Cardiac muscle cell (in vitro differentiated cells and primary cell): ENCODE results near the gene PARP1. TPM values are rescaled to one million over a fixed set of nuclear protein-coding genes. Genes with fewer than 3 reads are reported as not detected.

ENCODE experiments used
- DNase-seq, 2 donors: peaks; one replicate each; pipeline versions ENCODE4 v3.0.0 to v3.0.0-alpha.2; 2010 to 2017; ENCODE audit warnings: low read depth in 1 of 2, low spot score in 1 of 2
- H3K27ac ChIP-seq: fragments of 200-600 bp; sonication (generic); 2 replicates; pipeline ENCODE4 v1.5.1; 2016
- H3K27me3 ChIP-seq: fragments of 200-600 bp; sonication (generic); 2 replicates; pipeline ENCODE4 v1.6.0; 2016; ENCODE audit warnings: control low read depth
- H3K36me3 ChIP-seq: fragments of 200-600 bp; sonication (generic); 2 replicates; pipeline ENCODE4 v1.5.1; 2016; ENCODE audit warnings: control low read depth
- H3K4me1 ChIP-seq: fragments of 200-600 bp; sonication (generic); 2 replicates; pipeline ENCODE4 v1.8.1; 2017; ENCODE audit warnings: low read depth, mild to moderate bottlenecking, mixed run types
- H3K4me3 ChIP-seq: fragments of 200-600 bp; sonication (generic); 2 replicates; pipeline ENCODE4 v1.5.1; 2016; ENCODE audit warnings: mild to moderate bottlenecking
- H3K9me3 ChIP-seq: fragments of 200-600 bp; sonication (generic); 2 replicates; pipeline ENCODE4 v1.5.1; 2017; ENCODE audit warnings: low read depth, mild to moderate bottlenecking, control low read depth
- polyA plus RNA-seq: library from polyadenylated mRNA; unstranded; fragments of >200 nt; fragmentation: Nextera tagmentation; extraction: Ambion mirVana; gene quantifications from 2 replicates; pipeline ENCODE4 v1.2.1, GENCODE V29; 2016
- total RNA-seq: library from RNA; depleted of rRNA; stranded (reverse); fragments of >200 nt; gene quantifications from 2 replicates; pipeline ENCODE4 v1.2.3, GENCODE V29; 2016
- TF ChIP-seq, protein P1 (sequence below): IDR thresholded peaks from 2 replicates; pipeline ENCODE4 v1.5.1; 2012; ENCODE audit warnings: low read depth, mild to moderate bottlenecking, low read length

Gene PARP1
- total and polyA plus RNA-seq, 2 experiments from 2014 or later: 192 to 373 TPM

- no peaks in the 10 kb centered on the region for H3K9me3 ChIP-seq
- H3K4me1 ChIP-seq: peaks cover 53% of the 10 kb centered on the region
- peak overlapping the region; percentile 68 for H3K4me3 ChIP-seq
- no peak for DNase-seq
- H3K27me3 ChIP-seq: no peaks in the 10 kb centered on the region
- TF ChIP-seq, protein P1, sequence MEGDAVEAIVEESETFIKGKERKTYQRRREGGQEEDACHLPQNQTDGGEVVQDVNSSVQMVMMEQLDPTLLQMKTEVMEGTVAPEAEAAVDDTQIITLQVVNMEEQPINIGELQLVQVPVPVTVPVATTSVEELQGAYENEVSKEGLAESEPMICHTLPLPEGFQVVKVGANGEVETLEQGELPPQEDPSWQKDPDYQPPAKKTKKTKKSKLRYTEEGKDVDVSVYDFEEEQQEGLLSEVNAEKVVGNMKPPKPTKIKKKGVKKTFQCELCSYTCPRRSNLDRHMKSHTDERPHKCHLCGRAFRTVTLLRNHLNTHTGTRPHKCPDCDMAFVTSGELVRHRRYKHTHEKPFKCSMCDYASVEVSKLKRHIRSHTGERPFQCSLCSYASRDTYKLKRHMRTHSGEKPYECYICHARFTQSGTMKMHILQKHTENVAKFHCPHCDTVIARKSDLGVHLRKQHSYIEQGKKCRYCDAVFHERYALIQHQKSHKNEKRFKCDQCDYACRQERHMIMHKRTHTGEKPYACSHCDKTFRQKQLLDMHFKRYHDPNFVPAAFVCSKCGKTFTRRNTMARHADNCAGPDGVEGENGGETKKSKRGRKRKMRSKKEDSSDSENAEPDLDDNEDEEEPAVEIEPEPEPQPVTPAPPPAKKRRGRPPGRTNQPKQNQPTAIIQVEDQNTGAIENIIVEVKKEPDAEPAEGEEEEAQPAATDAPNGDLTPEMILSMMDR: no peak
- H3K36me3 ChIP-seq: peaks cover 18% of the 10 kb centered on the region
- peak overlapping the region; percentile 23 for H3K27ac ChIP-seq
Observed at GRCh38 chr1:226404904-226405222, 3.0 kb downstream of the PARP1 start.

- H3K9me3 ChIP-seq: no peaks in the 10 kb centered on the region
- peak overlapping the region; percentile 23 for H3K27ac ChIP-seq
- TF ChIP-seq, protein P1: no peak
- peak in 1 of 2 donors; percentile 35 for DNase-seq
- H3K36me3 ChIP-seq: peaks cover 18% of the 10 kb centered on the region
- peaks cover 53% of the 10 kb centered on the region for H3K4me1 ChIP-seq
- peak overlapping the region; percentile 68 for H3K4me3 ChIP-seq
- no peaks in the 10 kb centered on the region for H3K27me3 ChIP-seq
Observed at GRCh38 chr1:226404063-226404903, 3.6 kb downstream of the PARP1 start.

- H3K27ac ChIP-seq: peak overlapping the region; percentile 75
- H3K27me3 ChIP-seq: no peaks in the 10 kb centered on the region
- DNase-seq: peak in 1 of 2 donors; percentile 27
- H3K4me1 ChIP-seq: peaks cover 53% of the 10 kb centered on the region
- no peaks in the 10 kb centered on the region for H3K9me3 ChIP-seq
- H3K4me3 ChIP-seq: no peak overlapping the region
- TF ChIP-seq, protein P1: peak; percentile 36
- peaks cover 22% of the 10 kb centered on the region for H3K36me3 ChIP-seq
Observed at GRCh38 chr1:226403201-226404034, 4.5 kb downstream of the PARP1 start.

DNA sequence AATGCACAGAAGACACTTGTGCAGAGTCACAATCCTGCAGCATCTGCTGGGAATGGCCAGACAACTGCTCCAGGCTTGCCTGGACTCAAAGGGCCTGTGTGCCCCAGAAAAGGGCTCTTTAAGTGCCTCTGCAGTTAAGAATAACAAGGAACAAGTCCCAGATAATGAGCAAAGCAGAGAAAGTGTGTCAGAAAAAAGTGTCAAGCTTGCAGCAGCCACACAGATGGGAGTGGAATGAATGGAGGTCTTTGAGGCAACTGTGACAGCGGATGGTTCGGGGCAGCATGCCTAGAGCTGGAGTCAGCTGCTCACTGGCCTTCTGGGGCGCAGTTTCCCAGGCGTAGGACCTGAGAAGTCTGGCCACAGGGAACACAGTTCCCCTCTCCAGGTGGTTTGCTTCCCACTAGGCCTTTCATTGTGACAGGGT lies 5.1 kb downstream of the PARP1 start:
- Histone ChIP-seq H3K4me3 (no peak overlapping the region), H3K36me3 (peaks cover 23% of the 10 kb centered on the region), H3K4me1 (peaks cover 53% of the 10 kb centered on the region), H3K27ac (peak overlapping the region; percentile 75), H3K27me3 (no peaks in the 10 kb centered on the region), H3K9me3 (no peaks in the 10 kb centered on the region)
- TF ChIP-seq, protein P1: no peak
- no peak for DNase-seq

DNA sequence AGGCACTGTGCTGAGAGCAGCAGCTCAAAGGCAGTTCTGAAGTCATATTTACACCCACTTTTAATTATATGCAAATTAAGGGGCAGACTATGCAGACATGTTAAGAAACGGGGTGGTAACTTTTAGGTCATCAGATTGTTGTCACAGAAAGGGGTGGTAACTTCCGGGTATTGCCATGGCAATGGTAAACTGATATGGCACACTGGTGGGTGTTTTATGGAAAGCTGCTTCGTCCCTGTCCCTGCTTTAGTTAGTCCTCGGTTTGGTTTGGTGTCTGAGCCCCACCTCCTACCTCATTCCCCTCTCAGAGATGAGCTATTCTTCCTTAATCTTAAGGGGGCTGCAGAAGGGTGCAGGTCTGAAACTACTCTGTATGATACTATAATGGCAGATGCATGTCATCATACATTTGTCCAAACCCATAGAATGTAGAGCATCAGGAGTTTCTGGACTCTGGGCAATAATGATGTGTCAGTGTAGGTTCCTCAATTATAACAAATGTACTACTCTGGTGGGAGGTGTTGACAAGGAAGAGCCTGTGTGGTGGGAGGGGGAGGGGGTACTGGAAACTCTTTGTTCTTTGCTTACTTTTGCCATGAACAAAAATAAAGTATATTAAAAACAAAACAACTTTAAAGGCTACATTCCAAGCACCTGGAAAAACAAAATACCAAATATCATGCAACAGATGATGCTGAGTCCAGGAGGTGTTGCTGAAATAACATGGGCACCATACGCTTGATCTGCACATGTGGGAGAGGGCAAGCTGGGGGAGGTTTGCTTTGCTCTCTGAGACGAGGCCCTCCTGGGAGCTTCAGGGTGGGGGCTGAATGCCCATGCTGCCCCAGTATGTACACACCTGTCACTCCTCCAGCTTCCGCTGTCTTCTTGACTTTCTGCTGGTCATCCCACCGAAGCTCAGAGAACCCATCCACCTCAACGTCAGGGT lies 6.3 kb downstream of the PARP1 start:
- Histone ChIP-seq H3K27me3 (no peaks in the 10 kb centered on the region), H3K9me3 (no peaks in the 10 kb centered on the region), H3K36me3 (peaks cover 23% of the 10 kb centered on the region), H3K4me3 (no peak overlapping the region), H3K4me1 (peaks cover 53% of the 10 kb centered on the region), H3K27ac (peak overlapping the region; percentile 41)
- DNase-seq: no peak
- TF ChIP-seq, protein P1: no peak
